Chondrocyte (in vitro differentiated cells): ENCODE measurements around the gene NDRG3. TPM values are rescaled to one million over a fixed set of nuclear protein-coding genes. Genes with fewer than 3 reads are reported as not detected.
A peak's percentile ranks its signal among the peaks of the same experiment; 100 is the strongest.
"Not testable (repeated sequence)": the region's sequence is repeated elsewhere in the genome, so short reads cannot be mapped to it uniquely, and the experiment has no call there.

ENCODE experiments used
- DNase-seq: peaks from one replicate; pipeline ENCODE4 v3.0.0; 2021; ENCODE audit warnings: mixed read lengths, low spot score
- H3K27ac Mint-ChIP-seq: one replicate; pipeline ENCODE4 v1.8.0; 2021; ENCODE audit warnings: mild to moderate bottlenecking, moderate library complexity, mixed read lengths; ENCODE audit not compliant: unreplicated experiment
- H3K27me3 Mint-ChIP-seq: 2 replicates; pipeline ENCODE4 v1.8.0; 2021; ENCODE audit warnings: low read depth, mixed read lengths
- H3K36me3 Mint-ChIP-seq: 2 replicates; pipeline ENCODE4 v1.8.0; 2021; ENCODE audit warnings: low read depth, mixed read lengths
- H3K4me1 Mint-ChIP-seq: 2 replicates; pipeline ENCODE4 v1.8.0; 2021; ENCODE audit warnings: low read depth, mild to moderate bottlenecking, mixed read lengths
- H3K4me3 Mint-ChIP-seq: one replicate; pipeline ENCODE4 v1.8.0; 2021; ENCODE audit warnings: mild to moderate bottlenecking, moderate library complexity, mixed read lengths; ENCODE audit not compliant: unreplicated experiment
- H3K9me3 Mint-ChIP-seq: 2 replicates; pipeline ENCODE4 v1.8.0; 2021; ENCODE audit warnings: low read depth, mixed read lengths
- CTCF ChIP-seq: fragments of 200-600 bp; sonication (generic); IDR thresholded peaks from 2 replicates; pipeline ENCODE4 v1.5.0; 2021; ENCODE audit warnings: antibody characterized with exemption, mild to moderate bottlenecking, moderate library complexity
- total RNA-seq: library from RNA; stranded (reverse); gene quantifications from 3 replicates; pipeline ENCODE4 v1.2.1, GENCODE V29; 2021

The NDRG3 gene
- total RNA-seq, 1 donor from 2014 or later = 27.6 TPM

GRCh38 chr20:36677422-36677771 is 68.5 kb downstream of the NDRG3 start:
- H3K27me3 Mint-ChIP-seq = no peaks in the 10 kb centered on the region
- H3K4me1 Mint-ChIP-seq = peaks cover 10% of the 10 kb centered on the region
- peak; percentile 58 for TF ChIP-seq CTCF
- peaks cover 6% of the 10 kb centered on the region for H3K36me3 Mint-ChIP-seq
- H3K4me3 Mint-ChIP-seq = peak overlapping the region; percentile 79
- no peak for DNase-seq
- peak overlapping the region; percentile 83 for H3K27ac Mint-ChIP-seq
- H3K9me3 Mint-ChIP-seq = no peaks in the 10 kb centered on the region

- DNase-seq = peak; percentile 93
- Mint-ChIP-seq H3K9me3 (no peaks in the 10 kb centered on the region), H3K36me3 (peaks cover 6% of the 10 kb centered on the region), H3K27ac (peak overlapping the region; percentile 83), H3K4me1 (peaks cover 10% of the 10 kb centered on the region), H3K4me3 (peak overlapping the region; percentile 79), H3K27me3 (no peaks in the 10 kb centered on the region)
- TF ChIP-seq CTCF = peak; percentile 8
Observed at GRCh38 chr20:36676701-36677421, 69.0 kb downstream of the NDRG3 start.

GRCh38 chr20:36675545-36675944 is 70.3 kb downstream of the NDRG3 start:
- not testable (repeated sequence) for H3K27ac Mint-ChIP-seq, H3K9me3 Mint-ChIP-seq, H3K27me3 Mint-ChIP-seq, DNase-seq, H3K36me3 Mint-ChIP-seq, H3K4me3 Mint-ChIP-seq
- H3K4me1 Mint-ChIP-seq = peaks cover 10% of the 10 kb centered on the region

GRCh38 chr20:36672991-36673390 is 72.9 kb downstream of the NDRG3 start:
- DNase-seq = no peak
- peaks cover 6% of the 10 kb centered on the region for H3K36me3 Mint-ChIP-seq
- H3K9me3 Mint-ChIP-seq = no peaks in the 10 kb centered on the region
- no peak overlapping the region for H3K4me3 Mint-ChIP-seq
- H3K27me3 Mint-ChIP-seq = no peaks in the 10 kb centered on the region
- peaks cover 8% of the 10 kb centered on the region for H3K4me1 Mint-ChIP-seq
- TF ChIP-seq CTCF = no peak
- no peak overlapping the region for H3K27ac Mint-ChIP-seq

GRCh38 chr20:36670665-36671357 is 75.1 kb downstream of the NDRG3 start:
- DNase-seq = no peak
- no peaks in the 10 kb centered on the region for H3K27me3 Mint-ChIP-seq
- no peaks in the 10 kb centered on the region for H3K4me1 Mint-ChIP-seq
- peaks cover 8% of the 10 kb centered on the region for H3K36me3 Mint-ChIP-seq
- no peak for TF ChIP-seq CTCF
- no peaks in the 10 kb centered on the region for H3K9me3 Mint-ChIP-seq
- no peak overlapping the region for H3K27ac Mint-ChIP-seq
- H3K4me3 Mint-ChIP-seq = no peak overlapping the region
